ENCODE data around the gene TRAPPC2L.

The TRAPPC2L gene

DNA sequence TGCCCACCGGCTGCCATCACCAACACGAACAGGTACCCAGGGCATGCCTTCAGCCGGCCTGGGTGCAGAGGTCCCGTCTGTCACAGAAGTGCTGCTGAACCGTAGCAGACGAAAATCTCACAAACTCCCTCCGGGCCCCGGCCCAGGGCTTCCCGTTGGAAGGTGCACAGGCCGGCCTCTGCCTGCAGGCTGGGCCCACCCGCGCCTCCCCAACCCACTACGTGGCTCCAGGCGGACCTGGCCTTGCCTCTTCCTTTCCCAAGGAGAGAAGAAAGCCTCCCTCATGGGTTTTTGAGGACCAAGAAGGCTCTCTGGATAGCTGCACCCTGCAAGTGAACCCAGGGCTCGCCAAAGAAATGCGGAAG lies 55.0 kb downstream of the TRAPPC2L start:
- DNase-seq = no peak
